ENCODE data around the gene PVALEF.

GRCh38 chr17:81166033-81166492, 756 bp downstream of the PVALEF start, which contains the start of gene AATK:
- TF ChIP-seq CTCF (IDR thresholded peaks at IDR 0.05; ENCODE audit: extremely low read depth in 1 of 2, insufficient read depth in 1 of 2, low read depth in 1 of 2, low read length in 2 of 2) (no peak), MYC (IDR thresholded peaks at IDR 0.05; ENCODE audit: low read depth, low read length) (no peak), POLR2A (IDR thresholded peaks at IDR 0.05; ENCODE audit: low read depth, low read length) (no peak), EZH2 (IDR thresholded peaks at IDR 0.05; ENCODE audit: borderline replicate concordance, low read depth, low read length, severe bottlenecking) (no peak), MAX (IDR thresholded peaks at IDR 0.05; ENCODE audit: insufficient read depth, insufficient read length) (no peak), JUN (IDR thresholded peaks at IDR 0.05; ENCODE audit: borderline replicate concordance, insufficient read depth, insufficient read length, low read depth) (no peak)
